Common myeloid progenitor, CD34-positive (primary cell): ENCODE results near the gene DDC.

ENCODE experiments used
- CTCF ChIA-PET: fragments of 350-600 bp; sonication (Branson Sonifier 250); formaldehyde crosslinking; loops from one replicate; lab custom pipeline; 2021; ENCODE audit warnings: antibody characterized with exemption; lab: Charles Lee
- POLR2A ChIA-PET: fragments of 350-600 bp; sonication (Branson Sonifier 250); formaldehyde crosslinking; loops from one replicate; lab custom pipeline; 2021; ENCODE audit warnings: antibody characterized with exemption; lab: Charles Lee
- DNase-seq, 3 donors: peaks; one replicate each; pipeline versions ENCODE4 v3.0.0 to v3.0.0-alpha.2; 2013
- H3K27ac ChIP-seq, 2 experiments: 1 replicate in 1 of 2; 2 replicates in 1 of 2; pipeline ENCODE4 v1.7.0; 2013; ENCODE audit warnings: inconsistent platforms in 2 of 2, low read length in 2 of 2, mild to moderate bottlenecking in 2 of 2, low read depth in 1 of 2, moderate library complexity in 1 of 2; ENCODE audit not compliant: severe bottlenecking in 2 of 2, insufficient read depth in 1 of 2, poor library complexity in 1 of 2
- H3K27me3 ChIP-seq, 5 experiments: replicated peaks in 2 of 5; 1 replicate in 3 of 5; 2 replicates in 2 of 5; pipeline versions ENCODE4 v1.6.1 to v1.7.0; 2013; ENCODE audit warnings: low read length in 4 of 5, mild to moderate bottlenecking in 2 of 5, moderate library complexity in 2 of 5, inconsistent platforms in 1 of 5; ENCODE audit not compliant: insufficient read depth in 5 of 5, control insufficient read depth in 4 of 5
- H3K36me3 ChIP-seq, 4 experiments: 1 replicate in 2 of 4; 2 replicates in 2 of 4; pipeline versions ENCODE4 v1.6.1 to v1.7.0; 2013; ENCODE audit warnings: low read length in 3 of 4, control low read depth in 1 of 4, mild to moderate bottlenecking in 1 of 4; ENCODE audit not compliant: control insufficient read depth in 4 of 4, insufficient read depth in 4 of 4
- H3K4me1 ChIP-seq, 4 experiments: 1 replicate in 3 of 4; 2 replicates in 1 of 4; pipeline versions ENCODE4 v1.6.1 to v1.7.1; 2013; ENCODE audit warnings: low read length in 3 of 4, mild to moderate bottlenecking in 3 of 4, control low read depth in 1 of 4, inconsistent platforms in 1 of 4, moderate library complexity in 1 of 4; ENCODE audit not compliant: control insufficient read depth in 4 of 4, insufficient read depth in 4 of 4; ENCODE audit errors: control extremely low read depth in 1 of 4
- H3K4me3 ChIP-seq, 7 experiments: 1 replicate in 4 of 7; 2 replicates in 3 of 7; pipeline versions ENCODE4 v1.5.1 to v1.7.0; 2013; ENCODE audit warnings: mild to moderate bottlenecking in 7 of 7, low read length in 6 of 7, moderate library complexity in 6 of 7, inconsistent platforms in 2 of 7, low read depth in 2 of 7, control low read depth in 1 of 7; ENCODE audit not compliant: insufficient read depth in 4 of 7, control insufficient read depth in 1 of 7; ENCODE audit errors: extremely low read depth in 1 of 7
- H3K9me3 ChIP-seq, 5 experiments: 1 replicate in 4 of 5; 2 replicates in 1 of 5; pipeline versions ENCODE4 v1.6.1 to v1.7.1; 2013; ENCODE audit warnings: low read length in 4 of 5, mild to moderate bottlenecking in 2 of 5, inconsistent platforms in 1 of 5, low read depth in 1 of 5, moderate library complexity in 1 of 5; ENCODE audit not compliant: control insufficient read depth in 4 of 5, insufficient read depth in 2 of 5; ENCODE audit errors: control extremely low read depth in 1 of 5
- WGBS: methylation state at CpG from one replicate; pipeline ENCODE4 v1.1.5; 2013; ENCODE audit not compliant: insufficient coverage; 5-methylcytosine and 5-hydroxymethylcytosine counted together

Gene DDC

DNA sequence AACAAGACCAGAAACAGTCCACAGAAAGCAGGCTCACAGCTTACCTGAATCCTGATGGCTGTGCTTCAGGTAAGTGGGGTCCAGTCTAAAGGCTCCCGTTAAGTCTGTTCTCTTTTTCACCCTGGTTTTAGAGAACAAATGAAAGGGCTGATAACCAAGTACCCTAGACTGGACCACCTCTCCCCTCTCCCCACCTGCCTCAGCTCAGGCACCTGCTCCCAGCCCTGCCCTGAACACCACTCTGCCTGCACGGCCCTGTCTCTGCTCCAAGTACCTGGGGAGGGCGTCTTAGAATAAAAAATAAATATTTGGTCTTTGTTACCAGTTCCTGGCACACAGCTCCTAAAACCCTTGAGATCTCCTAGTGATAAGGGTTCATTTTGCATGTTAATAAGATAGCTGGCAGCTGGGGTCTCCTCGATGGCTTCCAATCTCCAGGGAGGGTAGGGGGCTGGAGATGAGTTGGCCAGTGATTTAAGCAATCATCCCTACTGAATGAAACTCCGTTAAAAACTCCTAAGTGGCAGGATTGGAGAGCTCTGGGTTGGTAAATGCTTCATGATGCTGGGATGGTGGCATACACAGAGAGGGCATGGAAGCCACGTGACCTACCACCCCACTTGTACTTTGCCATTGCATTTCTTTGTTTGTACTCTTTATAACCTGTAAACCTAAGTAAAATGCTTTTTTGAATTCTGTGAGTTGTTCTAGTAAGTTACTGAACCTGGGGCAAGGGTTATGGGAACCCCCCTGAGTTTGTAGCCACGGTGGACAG, 85.3 kb downstream of the DDC start:
- CTCF ChIA-PET, result interaction anchor here (2.6 kb wide), 1 partner anchor 12 kb away, joined by 7 read pairs; no protein-coding TSS in a partner anchor
- Histone ChIP-seq H3K4me1 (peaks cover 0 to 4% (median 1%) of the 10 kb centered on the region in 4 experiments), H3K27me3 (no peaks in the 10 kb centered on the region), H3K4me3 (no peak overlapping the region), H3K27ac (no peak overlapping the region), H3K36me3 (no peaks in the 10 kb centered on the region), H3K9me3 (no peaks in the 10 kb centered on the region)
- POLR2A ChIA-PET, result interaction anchor here (0.6 kb wide), 1 partner anchor 37 kb away, joined by 3 read pairs; no protein-coding TSS in a partner anchor
- WGBS, result 100% methylated on average over 2 of the region's 7 CpGs
- DNase-seq, result no peak

DNA sequence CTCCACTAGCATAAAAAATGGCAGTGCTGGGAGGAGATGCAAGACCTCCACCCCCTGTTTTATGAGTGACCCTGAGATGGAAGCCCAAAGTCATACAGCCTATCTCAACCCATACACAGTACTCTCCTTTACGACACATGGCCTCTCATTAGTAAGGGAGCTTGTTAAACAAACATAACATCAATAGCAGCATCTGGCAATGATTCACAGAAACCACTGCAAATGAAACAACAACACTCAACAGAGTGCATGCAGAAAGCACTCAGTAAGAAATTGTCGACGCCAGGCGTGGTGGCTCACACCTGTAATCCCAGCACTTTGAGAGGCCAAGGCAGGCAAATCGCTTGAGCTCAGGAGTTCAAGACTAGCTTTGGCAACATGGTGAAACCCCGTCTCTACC, 87.6 kb downstream of the DDC start:
- 96% methylated on average over 4 of the region's 6 CpGs for WGBS
- no peaks in the 10 kb centered on the region for H3K9me3 ChIP-seq
- ChIA-PET CTCF (interaction anchor here (0.9 kb wide), 1 partner anchor 8 kb away, joined by 3 read pairs; no protein-coding TSS in a partner anchor), POLR2A (no interaction called here)
- peaks cover 0 to 5% (median 2%) of the 10 kb centered on the region in 4 experiments for H3K4me1 ChIP-seq
- no peak for DNase-seq
- no peak overlapping the region for H3K4me3 ChIP-seq
- H3K27me3 ChIP-seq, result no peaks in the 10 kb centered on the region
- no peak overlapping the region for H3K27ac ChIP-seq
- no peaks in the 10 kb centered on the region for H3K36me3 ChIP-seq

DNA sequence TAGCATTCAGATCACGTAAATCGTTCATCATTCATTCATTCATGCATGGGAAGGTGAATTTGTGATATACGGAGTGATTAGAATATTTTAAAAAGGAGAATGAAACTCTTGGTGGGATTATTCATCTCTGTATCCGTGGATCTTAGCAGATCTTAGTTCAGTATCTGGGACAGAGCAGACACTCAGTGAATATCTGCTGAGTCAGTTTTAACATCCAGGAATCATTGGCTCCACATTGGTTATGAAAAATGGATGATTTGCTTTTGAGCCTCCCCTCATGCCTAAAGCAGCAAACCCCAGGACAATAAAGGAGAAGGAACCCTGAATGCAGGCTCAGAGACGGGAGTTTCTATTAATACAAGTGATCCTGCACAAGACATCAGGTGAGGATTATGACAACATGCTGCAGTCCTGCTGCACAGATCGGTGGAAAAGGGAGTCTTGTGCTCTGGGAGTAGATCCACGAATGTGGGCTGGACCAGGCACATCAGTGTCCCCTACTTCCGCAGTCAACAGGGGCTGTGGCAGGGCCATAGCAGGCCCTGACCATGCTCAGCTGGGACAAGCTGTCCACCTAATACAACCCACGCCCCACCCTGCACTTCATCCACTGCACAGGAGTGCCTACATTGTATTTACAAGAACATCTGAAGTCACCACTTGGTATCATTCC, 88.1 kb downstream of the DDC start:
- H3K4me3 ChIP-seq, result no peak overlapping the region
- no peaks in the 10 kb centered on the region for H3K9me3 ChIP-seq
- H3K4me1 ChIP-seq, result peaks cover 0 to 5% (median 2%) of the 10 kb centered on the region in 4 experiments
- H3K36me3 ChIP-seq, result no peaks in the 10 kb centered on the region
- ChIA-PET CTCF (interaction anchor here (1.4 kb wide), 1 partner anchor 10 kb away, joined by 3 read pairs; no protein-coding TSS in a partner anchor), POLR2A (no interaction called here)
- no peak for DNase-seq
- H3K27ac ChIP-seq, result no peak overlapping the region
- WGBS, result over 99% methylated on average over 8 of the region's 9 CpGs
- H3K27me3 ChIP-seq, result no peaks in the 10 kb centered on the region

DNA sequence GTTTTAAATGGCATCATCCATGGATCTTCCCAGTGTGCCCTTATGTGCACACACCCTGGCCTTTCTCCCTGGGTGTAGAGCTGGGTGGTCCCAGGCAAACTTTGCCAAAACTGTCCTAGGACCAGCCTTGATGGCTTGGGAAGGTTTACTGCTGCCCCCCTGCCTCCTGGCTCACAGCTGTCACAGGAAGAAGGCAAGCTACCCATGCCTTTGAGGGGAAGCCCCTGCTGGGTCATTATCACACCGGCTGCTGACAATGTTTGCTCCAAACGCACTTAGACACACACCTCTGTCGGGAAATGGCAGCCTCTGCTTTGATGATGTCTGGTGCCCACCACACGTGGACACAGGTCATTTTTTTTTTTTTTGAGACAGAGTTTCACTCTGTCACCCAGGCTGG, 89.9 kb downstream of the DDC start:
- WGBS, result 22% methylated on average over 4 of the region's 4 CpGs
- Histone ChIP-seq H3K4me3 (no peak overlapping the region), H3K4me1 (peaks cover 0 to 5% (median 2%) of the 10 kb centered on the region in 4 experiments), H3K9me3 (no peaks in the 10 kb centered on the region), H3K27ac (no peak overlapping the region), H3K27me3 (no peaks in the 10 kb centered on the region), H3K36me3 (no peaks in the 10 kb centered on the region)
- POLR2A ChIA-PET, result no interaction called here
- CTCF ChIA-PET, result interaction anchor here (0.6 to 2.5 kb wide), 8 partner anchors 8 to 687 kb away, joined by 3 to 8 read pairs (median 3); no protein-coding TSS in a partner anchor
- peak in 2 of 3 donors; percentile 43 to 46 for DNase-seq

DNA sequence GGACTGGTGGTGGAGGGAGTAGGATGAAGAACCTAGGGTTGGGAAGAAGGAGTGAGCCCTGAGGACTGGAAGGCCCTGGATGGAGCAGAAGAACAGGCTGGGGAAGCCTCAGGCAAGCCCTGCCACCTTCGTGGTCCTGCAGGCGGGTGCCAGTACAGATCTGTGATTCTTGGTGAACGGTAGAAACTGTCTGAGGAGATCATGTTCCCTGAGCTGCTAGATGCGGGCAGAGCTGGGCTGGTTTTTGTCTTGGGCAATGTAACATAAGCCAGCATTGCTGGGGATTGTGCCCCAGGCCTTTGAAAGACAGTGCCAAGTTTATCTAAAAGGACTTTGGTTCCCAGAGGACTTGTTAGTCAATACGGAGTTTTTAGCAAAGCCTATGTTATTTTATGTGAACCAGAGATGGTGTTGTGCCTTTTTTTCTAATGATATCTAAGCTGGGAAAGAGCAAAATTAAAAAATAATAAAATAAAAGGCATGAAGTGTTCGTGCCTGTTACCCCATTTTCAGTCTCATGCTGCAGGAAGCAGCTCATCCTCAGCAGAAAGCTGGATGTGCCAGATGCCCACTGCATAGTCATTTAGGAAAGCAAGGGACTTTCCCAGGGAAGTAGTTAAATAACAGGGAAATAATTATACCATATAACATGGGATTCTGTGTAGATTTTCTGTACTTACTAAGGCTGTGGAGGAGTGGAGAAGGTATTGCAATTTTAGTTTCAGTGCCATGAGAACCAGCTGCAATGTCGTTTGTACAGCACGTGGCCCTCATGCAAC, 90.6 kb downstream of the DDC start:
- ChIA-PET POLR2A (no interaction called here), CTCF (interaction anchor here (0.6 to 2.5 kb wide), 10 partner anchors 13 to 688 kb away, joined by 3 to 8 read pairs (median 4); no protein-coding TSS in a partner anchor)
- H3K27ac ChIP-seq, result no peak overlapping the region
- 79% methylated on average over 8 of the region's 8 CpGs for WGBS
- H3K27me3 ChIP-seq, result no peaks in the 10 kb centered on the region
- no peak overlapping the region for H3K4me3 ChIP-seq
- H3K4me1 ChIP-seq, result peaks cover 0 to 5% (median 2%) of the 10 kb centered on the region in 4 experiments
- no peak for DNase-seq
- H3K36me3 ChIP-seq, result no peaks in the 10 kb centered on the region
- H3K9me3 ChIP-seq, result no peaks in the 10 kb centered on the region

DNA sequence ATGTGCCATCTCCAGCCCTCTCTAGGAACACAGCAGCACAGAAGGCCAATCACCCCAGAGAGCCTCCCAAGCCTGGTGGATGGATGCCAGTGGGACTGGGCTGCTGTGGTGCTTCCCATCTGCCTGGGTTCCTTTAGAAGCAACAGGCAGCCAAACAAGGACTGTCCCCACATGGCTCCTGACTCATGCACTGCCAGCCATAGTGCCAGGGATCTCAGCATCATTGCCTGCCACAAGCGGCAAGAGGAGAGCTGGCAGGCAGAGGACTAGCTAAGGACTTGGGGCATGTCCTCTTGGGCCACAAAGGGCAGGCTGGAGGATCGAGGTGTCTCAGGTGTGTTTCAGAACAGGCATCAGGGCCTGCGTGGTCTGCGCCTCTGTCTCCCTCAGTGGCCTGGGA, 91.7 kb downstream of the DDC start:
- no peak overlapping the region for H3K4me3 ChIP-seq
- CTCF ChIA-PET, result interaction anchor here (1.4 to 2.5 kb wide), 5 partner anchors 12 to 667 kb away, joined by 4 to 8 read pairs (median 7); no protein-coding TSS in a partner anchor
- WGBS, result 88% methylated on average over 3 of the region's 4 CpGs
- no peaks in the 10 kb centered on the region for H3K9me3 ChIP-seq
- no peaks in the 10 kb centered on the region for H3K36me3 ChIP-seq
- H3K4me1 ChIP-seq, result peaks cover 0 to 5% (median 2%) of the 10 kb centered on the region in 4 experiments
- POLR2A ChIA-PET, result no interaction called here
- DNase-seq, result no peak
- H3K27me3 ChIP-seq, result no peaks in the 10 kb centered on the region
- no peak overlapping the region for H3K27ac ChIP-seq
